Measurements from ENCODE around the gene RHO. TPM values are rescaled to one million over a fixed set of nuclear protein-coding genes. Genes with fewer than 3 reads are reported as not detected.

RHO gene
- total RNA-seq, 1 experiment from 2014 or later: not detected

DNA sequence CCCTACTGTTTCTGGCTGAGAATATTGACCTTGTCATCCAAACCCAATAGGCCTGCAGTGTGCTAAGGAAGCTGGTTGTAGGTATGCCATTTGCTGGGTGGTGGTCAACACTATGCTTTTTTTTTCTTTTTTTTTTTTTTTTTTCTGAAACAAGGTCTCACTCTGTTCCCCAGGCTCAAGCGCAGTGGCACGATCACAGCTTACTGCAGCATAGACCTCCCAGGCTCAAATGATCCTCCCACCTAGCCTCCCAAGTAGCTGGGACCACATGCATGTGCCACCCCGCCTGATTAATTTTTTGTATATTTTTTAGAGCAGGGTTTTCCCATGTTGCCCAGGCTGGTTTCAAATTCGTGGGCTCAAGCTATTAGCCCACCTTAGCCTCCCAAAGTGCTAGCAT lies 35.7 kb upstream of the RHO start:
- Mint-ChIP-seq H3K36me3 (peaks cover 19% of the 10 kb centered on the region), H3K4me1 (peaks cover 26% of the 10 kb centered on the region), H3K27ac (no peak overlapping the region), H3K9me3 (no peaks in the 10 kb centered on the region), H3K4me3 (no peak overlapping the region), H3K27me3 (ENCODE audit: low read depth) (no peaks in the 10 kb centered on the region; the same call in none of the 2 replicates)
- POLR2A ChIA-PET: interaction anchor here (0.6 to 1.5 kb wide), 3 partner anchors 14 to 177 kb away, joined by 3 read pairs; no protein-coding TSS in a partner anchor
- CTCF ChIA-PET: interaction anchor here (0.9 to 1.5 kb wide), 3 partner anchors 62 to 134 kb away, joined by 3 to 5 read pairs (median 5); no protein-coding TSS in a partner anchor
- ATAC-seq: no peak
- TF ChIP-seq, protein P1, sequence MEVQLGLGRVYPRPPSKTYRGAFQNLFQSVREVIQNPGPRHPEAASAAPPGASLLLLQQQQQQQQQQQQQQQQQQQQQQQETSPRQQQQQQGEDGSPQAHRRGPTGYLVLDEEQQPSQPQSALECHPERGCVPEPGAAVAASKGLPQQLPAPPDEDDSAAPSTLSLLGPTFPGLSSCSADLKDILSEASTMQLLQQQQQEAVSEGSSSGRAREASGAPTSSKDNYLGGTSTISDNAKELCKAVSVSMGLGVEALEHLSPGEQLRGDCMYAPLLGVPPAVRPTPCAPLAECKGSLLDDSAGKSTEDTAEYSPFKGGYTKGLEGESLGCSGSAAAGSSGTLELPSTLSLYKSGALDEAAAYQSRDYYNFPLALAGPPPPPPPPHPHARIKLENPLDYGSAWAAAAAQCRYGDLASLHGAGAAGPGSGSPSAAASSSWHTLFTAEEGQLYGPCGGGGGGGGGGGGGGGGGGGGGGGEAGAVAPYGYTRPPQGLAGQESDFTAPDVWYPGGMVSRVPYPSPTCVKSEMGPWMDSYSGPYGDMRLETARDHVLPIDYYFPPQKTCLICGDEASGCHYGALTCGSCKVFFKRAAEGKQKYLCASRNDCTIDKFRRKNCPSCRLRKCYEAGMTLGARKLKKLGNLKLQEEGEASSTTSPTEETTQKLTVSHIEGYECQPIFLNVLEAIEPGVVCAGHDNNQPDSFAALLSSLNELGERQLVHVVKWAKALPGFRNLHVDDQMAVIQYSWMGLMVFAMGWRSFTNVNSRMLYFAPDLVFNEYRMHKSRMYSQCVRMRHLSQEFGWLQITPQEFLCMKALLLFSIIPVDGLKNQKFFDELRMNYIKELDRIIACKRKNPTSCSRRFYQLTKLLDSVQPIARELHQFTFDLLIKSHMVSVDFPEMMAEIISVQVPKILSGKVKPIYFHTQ (CRISPR knock-in tag; IDR thresholded peaks at IDR 0.05): no peak
- no peak for TF ChIP-seq RELA (CRISPR knock-in tag; IDR thresholded peaks at IDR 0.05; ENCODE audit: borderline replicate concordance)
- no peak for TF ChIP-seq ZNF263 (CRISPR knock-in tag; IDR thresholded peaks at IDR 0.05; ENCODE audit: low read depth)
- TF ChIP-seq ATF1 (CRISPR knock-in tag; IDR thresholded peaks at IDR 0.05): no peak
- no peak for TF ChIP-seq NR2C2 (CRISPR knock-in tag; IDR thresholded peaks at IDR 0.05)
- no peak for TF ChIP-seq TP53 (CRISPR knock-in tag; IDR thresholded peaks at IDR 0.05)
- no peak for TF ChIP-seq MYBL2 (CRISPR knock-in tag; IDR thresholded peaks at IDR 0.05)
- no peak for DNase-seq (ENCODE audit: low spot score)

DNA sequence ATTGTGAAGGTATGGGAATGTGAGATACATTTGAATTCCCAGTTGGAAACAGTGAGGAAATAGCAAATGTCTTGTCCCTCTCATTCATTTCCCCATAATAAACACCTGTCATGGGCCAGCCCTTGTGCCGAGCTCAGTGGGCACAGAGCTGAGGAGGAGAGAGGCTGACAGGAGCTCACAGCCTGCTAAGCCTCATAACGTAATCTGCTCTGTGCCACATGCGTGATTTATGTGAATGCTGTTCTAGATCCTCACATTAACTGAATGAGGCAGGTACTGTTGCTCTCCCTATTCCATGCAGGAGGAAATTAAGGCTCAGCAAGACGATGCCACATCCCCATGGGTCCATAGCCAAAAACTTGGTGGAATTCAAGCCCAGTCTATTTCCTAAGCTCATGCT lies 35.2 kb upstream of the RHO start:
- DNase-seq (ENCODE audit: low spot score) (no peak), ATAC-seq (no peak)
- Mint-ChIP-seq H3K4me1 (peaks cover 25% of the 10 kb centered on the region), H3K27ac (no peak overlapping the region), H3K4me3 (no peak overlapping the region), H3K36me3 (peaks cover 19% of the 10 kb centered on the region), H3K9me3 (no peaks in the 10 kb centered on the region), H3K27me3 (ENCODE audit: low read depth) (no peaks in the 10 kb centered on the region; the same call in none of the 2 replicates)
- ChIA-PET POLR2A (interaction anchor here (0.6 to 1.1 kb wide), 2 partner anchors 13 to 177 kb away, joined by 3 read pairs; no protein-coding TSS in a partner anchor), CTCF (interaction anchor here (1.0 kb wide), 1 partner anchor 132 kb away, joined by 3 read pairs; no protein-coding TSS in a partner anchor)
- TF ChIP-seq TEAD4 (CRISPR knock-in tag; IDR thresholded peaks at IDR 0.05): no peak
- TF ChIP-seq, protein P2, sequence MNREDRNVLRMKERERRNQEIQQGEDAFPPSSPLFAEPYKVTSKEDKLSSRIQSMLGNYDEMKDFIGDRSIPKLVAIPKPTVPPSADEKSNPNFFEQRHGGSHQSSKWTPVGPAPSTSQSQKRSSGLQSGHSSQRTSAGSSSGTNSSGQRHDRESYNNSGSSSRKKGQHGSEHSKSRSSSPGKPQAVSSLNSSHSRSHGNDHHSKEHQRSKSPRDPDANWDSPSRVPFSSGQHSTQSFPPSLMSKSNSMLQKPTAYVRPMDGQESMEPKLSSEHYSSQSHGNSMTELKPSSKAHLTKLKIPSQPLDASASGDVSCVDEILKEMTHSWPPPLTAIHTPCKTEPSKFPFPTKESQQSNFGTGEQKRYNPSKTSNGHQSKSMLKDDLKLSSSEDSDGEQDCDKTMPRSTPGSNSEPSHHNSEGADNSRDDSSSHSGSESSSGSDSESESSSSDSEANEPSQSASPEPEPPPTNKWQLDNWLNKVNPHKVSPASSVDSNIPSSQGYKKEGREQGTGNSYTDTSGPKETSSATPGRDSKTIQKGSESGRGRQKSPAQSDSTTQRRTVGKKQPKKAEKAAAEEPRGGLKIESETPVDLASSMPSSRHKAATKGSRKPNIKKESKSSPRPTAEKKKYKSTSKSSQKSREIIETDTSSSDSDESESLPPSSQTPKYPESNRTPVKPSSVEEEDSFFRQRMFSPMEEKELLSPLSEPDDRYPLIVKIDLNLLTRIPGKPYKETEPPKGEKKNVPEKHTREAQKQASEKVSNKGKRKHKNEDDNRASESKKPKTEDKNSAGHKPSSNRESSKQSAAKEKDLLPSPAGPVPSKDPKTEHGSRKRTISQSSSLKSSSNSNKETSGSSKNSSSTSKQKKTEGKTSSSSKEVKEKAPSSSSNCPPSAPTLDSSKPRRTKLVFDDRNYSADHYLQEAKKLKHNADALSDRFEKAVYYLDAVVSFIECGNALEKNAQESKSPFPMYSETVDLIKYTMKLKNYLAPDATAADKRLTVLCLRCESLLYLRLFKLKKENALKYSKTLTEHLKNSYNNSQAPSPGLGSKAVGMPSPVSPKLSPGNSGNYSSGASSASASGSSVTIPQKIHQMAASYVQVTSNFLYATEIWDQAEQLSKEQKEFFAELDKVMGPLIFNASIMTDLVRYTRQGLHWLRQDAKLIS (CRISPR knock-in tag; IDR thresholded peaks at IDR 0.05; ENCODE audit: borderline replicate concordance): no peak
- no peak for TF ChIP-seq PRRX2 (CRISPR knock-in tag; IDR thresholded peaks at IDR 0.05)
- TF ChIP-seq, protein P3, sequence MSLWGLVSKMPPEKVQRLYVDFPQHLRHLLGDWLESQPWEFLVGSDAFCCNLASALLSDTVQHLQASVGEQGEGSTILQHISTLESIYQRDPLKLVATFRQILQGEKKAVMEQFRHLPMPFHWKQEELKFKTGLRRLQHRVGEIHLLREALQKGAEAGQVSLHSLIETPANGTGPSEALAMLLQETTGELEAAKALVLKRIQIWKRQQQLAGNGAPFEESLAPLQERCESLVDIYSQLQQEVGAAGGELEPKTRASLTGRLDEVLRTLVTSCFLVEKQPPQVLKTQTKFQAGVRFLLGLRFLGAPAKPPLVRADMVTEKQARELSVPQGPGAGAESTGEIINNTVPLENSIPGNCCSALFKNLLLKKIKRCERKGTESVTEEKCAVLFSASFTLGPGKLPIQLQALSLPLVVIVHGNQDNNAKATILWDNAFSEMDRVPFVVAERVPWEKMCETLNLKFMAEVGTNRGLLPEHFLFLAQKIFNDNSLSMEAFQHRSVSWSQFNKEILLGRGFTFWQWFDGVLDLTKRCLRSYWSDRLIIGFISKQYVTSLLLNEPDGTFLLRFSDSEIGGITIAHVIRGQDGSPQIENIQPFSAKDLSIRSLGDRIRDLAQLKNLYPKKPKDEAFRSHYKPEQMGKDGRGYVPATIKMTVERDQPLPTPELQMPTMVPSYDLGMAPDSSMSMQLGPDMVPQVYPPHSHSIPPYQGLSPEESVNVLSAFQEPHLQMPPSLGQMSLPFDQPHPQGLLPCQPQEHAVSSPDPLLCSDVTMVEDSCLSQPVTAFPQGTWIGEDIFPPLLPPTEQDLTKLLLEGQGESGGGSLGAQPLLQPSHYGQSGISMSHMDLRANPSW (CRISPR knock-in tag; conservative IDR thresholded peaks at IDR 0.05; ENCODE audit: low read depth): no peak
- TF ChIP-seq ZNF416 (CRISPR knock-in tag; IDR thresholded peaks at IDR 0.05): no peak
- TF ChIP-seq, protein P4, sequence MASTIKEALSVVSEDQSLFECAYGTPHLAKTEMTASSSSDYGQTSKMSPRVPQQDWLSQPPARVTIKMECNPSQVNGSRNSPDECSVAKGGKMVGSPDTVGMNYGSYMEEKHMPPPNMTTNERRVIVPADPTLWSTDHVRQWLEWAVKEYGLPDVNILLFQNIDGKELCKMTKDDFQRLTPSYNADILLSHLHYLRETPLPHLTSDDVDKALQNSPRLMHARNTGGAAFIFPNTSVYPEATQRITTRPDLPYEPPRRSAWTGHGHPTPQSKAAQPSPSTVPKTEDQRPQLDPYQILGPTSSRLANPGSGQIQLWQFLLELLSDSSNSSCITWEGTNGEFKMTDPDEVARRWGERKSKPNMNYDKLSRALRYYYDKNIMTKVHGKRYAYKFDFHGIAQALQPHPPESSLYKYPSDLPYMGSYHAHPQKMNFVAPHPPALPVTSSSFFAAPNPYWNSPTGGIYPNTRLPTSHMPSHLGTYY (CRISPR knock-in tag; IDR thresholded peaks at IDR 0.05): no peak
- TF ChIP-seq, protein P5, sequence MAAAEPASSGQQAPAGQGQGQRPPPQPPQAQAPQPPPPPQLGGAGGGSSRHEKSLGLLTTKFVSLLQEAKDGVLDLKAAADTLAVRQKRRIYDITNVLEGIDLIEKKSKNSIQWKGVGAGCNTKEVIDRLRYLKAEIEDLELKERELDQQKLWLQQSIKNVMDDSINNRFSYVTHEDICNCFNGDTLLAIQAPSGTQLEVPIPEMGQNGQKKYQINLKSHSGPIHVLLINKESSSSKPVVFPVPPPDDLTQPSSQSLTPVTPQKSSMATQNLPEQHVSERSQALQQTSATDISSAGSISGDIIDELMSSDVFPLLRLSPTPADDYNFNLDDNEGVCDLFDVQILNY (CRISPR knock-in tag; IDR thresholded peaks at IDR 0.05): no peak
- TF ChIP-seq SMAD3 (CRISPR knock-in tag; IDR thresholded peaks at IDR 0.05; ENCODE audit: borderline replicate concordance): no peak
- TF ChIP-seq, protein P6, sequence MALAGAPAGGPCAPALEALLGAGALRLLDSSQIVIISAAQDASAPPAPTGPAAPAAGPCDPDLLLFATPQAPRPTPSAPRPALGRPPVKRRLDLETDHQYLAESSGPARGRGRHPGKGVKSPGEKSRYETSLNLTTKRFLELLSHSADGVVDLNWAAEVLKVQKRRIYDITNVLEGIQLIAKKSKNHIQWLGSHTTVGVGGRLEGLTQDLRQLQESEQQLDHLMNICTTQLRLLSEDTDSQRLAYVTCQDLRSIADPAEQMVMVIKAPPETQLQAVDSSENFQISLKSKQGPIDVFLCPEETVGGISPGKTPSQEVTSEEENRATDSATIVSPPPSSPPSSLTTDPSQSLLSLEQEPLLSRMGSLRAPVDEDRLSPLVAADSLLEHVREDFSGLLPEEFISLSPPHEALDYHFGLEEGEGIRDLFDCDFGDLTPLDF (CRISPR knock-in tag; IDR thresholded peaks at IDR 0.05): no peak
- no peak for TF ChIP-seq ZNF317 (CRISPR knock-in tag; IDR thresholded peaks at IDR 0.05; ENCODE audit: borderline replicate concordance, low read depth)
- no peak for TF ChIP-seq RORB (CRISPR knock-in tag; IDR thresholded peaks at IDR 0.05)
- TF ChIP-seq NR3C1 (CRISPR knock-in tag; conservative IDR thresholded peaks at IDR 0.05; ENCODE audit: low read depth): no peak
- TF ChIP-seq, protein P1 (CRISPR knock-in tag; IDR thresholded peaks at IDR 0.05): no peak

All from WTC11 (cell line).